Glomerular endothelial cell (primary cell): ENCODE measurements around the gene HIF3A. TPM values are rescaled to one million over a fixed set of nuclear protein-coding genes. Genes with fewer than 3 reads are reported as not detected.

Experiments used
- DNase-seq: peaks from one replicate; pipeline ENCODE4 v3.0.0-alpha.2; 2011; ENCODE audit warnings: low read depth, low spot score; ENCODE audit errors: extremely low read depth
- total RNA-seq: library from RNA; depleted of rRNA; stranded (reverse); fragments of >200 nt; gene quantifications from 2 replicates; pipeline ENCODE4 v1.2.3, GENCODE V29; 2015

The HIF3A gene
- total RNA-seq, 1 donor from 2014 or later = 7.5 TPM

GRCh38 chr19:46324277-46324676, 27.4 kb downstream of the HIF3A start:
- DNase-seq = no peak

GRCh38 chr19:46326608-46327007, 29.8 kb downstream of the HIF3A start:
- DNase-seq = no peak

GRCh38 chr19:46328079-46328478, 31.2 kb downstream of the HIF3A start:
- DNase-seq = no peak

- DNase-seq = no peak
Measured at GRCh38 chr19:46330319-46330918, 33.6 kb downstream of the HIF3A start.

GRCh38 chr19:46337487-46337886, 40.6 kb downstream of the HIF3A start:
- no peak for DNase-seq

GRCh38 chr19:46339446-46339845, 42.6 kb downstream of the HIF3A start:
- DNase-seq = no peak

- DNase-seq = no peak
Measured at GRCh38 chr19:46340051-46340659, 43.3 kb downstream of the HIF3A start.

- no peak for DNase-seq
Measured at GRCh38 chr19:46341937-46342336, 45.1 kb downstream of the HIF3A start.

- DNase-seq = no peak
Measured at GRCh38 chr19:46344363-46344762, 47.5 kb downstream of the HIF3A start.

- DNase-seq = no peak
Measured at GRCh38 chr19:46345157-46345556, 48.3 kb downstream of the HIF3A start.

- DNase-seq = no peak
Measured at GRCh38 chr19:46346821-46347571, 50.2 kb downstream of the HIF3A start, which contains the start of gene PPP5C. PPP5C (plus strand) TSS chr19:46347087; CDS start chr19:46347097, 10 bp downstream.

- DNase-seq = no peak
Measured at GRCh38 chr19:46347572-46347883, 50.7 kb downstream of the HIF3A start.

GRCh38 chr19:46347985-46348384, 51.1 kb downstream of the HIF3A start:
- DNase-seq = no peak

GRCh38 chr19:46349311-46349993, 52.6 kb downstream of the HIF3A start:
- no peak for DNase-seq

GRCh38 chr19:46350029-46350757, 53.4 kb downstream of the HIF3A start:
- DNase-seq = no peak

- DNase-seq = no peak
Measured at GRCh38 chr19:46350758-46351159, 53.9 kb downstream of the HIF3A start.

- no peak for DNase-seq
Measured at GRCh38 chr19:46351241-46352041, 54.6 kb downstream of the HIF3A start.

GRCh38 chr19:46353730-46354528, 57.1 kb downstream of the HIF3A start:
- DNase-seq = no peak
